GM12865 (cell line): Measurements from ENCODE around the gene GGN.

Experiments used
- DNase-seq: peaks from one replicate; pipeline ENCODE4 v3.0.0; 2010; ENCODE audit warnings: low read depth
- H3K4me3 ChIP-seq: 2 replicates; pipeline ENCODE4 v1.5.1; 2011; ENCODE audit warnings: mild to moderate bottlenecking, low read depth, low read length, control low read depth
- CTCF ChIP-seq: IDR thresholded peaks from 2 replicates; pipeline ENCODE4 v1.5.1; 2011; ENCODE audit warnings: low read length, control low read depth, low read depth, inconsistent platforms; ENCODE audit not compliant: insufficient read depth; ENCODE audit errors: missing control alignments

The GGN gene

DNA sequence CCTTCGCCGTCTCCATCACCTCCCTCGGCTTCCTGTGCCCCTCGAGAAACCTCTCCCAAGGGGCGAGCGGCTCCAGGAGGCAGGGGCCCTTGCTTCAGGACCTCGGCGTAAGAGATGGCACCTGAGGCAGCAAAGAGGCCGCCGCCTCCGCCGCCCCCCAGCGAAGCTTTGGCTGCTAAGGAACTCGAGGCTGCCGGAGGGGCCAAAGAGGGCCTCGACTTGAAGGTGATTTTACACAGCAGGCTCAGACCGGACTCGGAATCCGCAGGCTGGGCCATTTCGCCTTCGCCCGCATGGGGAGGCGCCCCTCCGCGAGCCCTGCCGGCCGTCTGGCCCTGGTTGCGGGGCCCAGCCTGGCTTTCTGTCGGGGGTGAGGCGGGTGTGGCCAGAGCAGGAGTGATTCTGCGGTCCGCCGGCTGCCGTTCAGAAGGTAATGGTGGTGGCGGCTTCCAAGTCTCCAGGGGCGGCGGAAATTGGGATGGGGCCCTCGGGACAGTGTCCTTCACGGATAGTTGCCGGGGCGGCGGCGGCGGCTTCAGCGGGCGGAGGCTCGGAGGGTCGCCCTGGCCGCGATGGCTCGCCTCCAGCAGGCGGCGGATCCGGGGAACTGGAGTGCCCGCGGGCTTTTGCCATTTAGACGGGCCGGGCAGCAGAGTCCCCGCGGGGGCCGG, 1.4 kb downstream of the GGN start:
- TF ChIP-seq CTCF: no peak
- H3K4me3 ChIP-seq: no peak overlapping the region
- no peak for DNase-seq

DNA sequence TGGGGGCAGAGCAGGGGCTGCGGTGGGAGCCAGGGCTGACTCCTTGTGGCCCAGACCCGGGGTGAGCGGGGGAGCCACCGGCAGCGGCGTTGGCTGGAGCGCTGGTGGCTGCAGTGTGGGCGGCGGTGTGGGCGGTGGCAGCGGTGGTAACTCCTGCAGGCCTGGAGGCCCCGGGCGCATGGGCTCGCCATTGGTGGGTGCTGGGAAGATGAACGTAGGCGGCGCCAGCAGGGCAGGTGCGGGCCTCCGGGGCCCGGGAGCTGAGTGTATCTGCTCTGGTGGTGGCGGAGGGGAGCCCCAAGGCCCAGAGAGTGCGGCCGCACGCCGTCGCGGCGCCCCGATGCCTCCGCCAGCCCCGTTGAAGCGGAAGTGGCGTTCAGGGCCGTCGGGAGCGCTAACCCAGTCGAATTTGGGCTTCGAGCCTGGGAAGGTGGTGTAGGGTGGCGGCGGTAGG, 2.0 kb downstream of the GGN start:
- H3K4me3 ChIP-seq: no peak overlapping the region
- no peak for TF ChIP-seq CTCF
- no peak for DNase-seq

GRCh38 chr19:38385057-38385803, 2.6 kb downstream of the GGN start:
- no peak overlapping the region for H3K4me3 ChIP-seq
- DNase-seq: no peak
- TF ChIP-seq CTCF: no peak

GRCh38 chr19:38384209-38385027, 3.4 kb downstream of the GGN start:
- no peak overlapping the region for H3K4me3 ChIP-seq
- no peak for TF ChIP-seq CTCF
- DNase-seq: no peak

GRCh38 chr19:38383743-38384142, 4.1 kb downstream of the GGN start:
- no peak overlapping the region for H3K4me3 ChIP-seq
- TF ChIP-seq CTCF: no peak
- no peak for DNase-seq

- no peak for DNase-seq
- no peak overlapping the region for H3K4me3 ChIP-seq
- TF ChIP-seq CTCF: no peak
Observed at GRCh38 chr19:38383184-38383583, 4.7 kb downstream of the GGN start.
